HEK293 (cell line): Measurements from ENCODE around the gene TBC1D24.

Source experiments
- HOXD13 ChIP-seq: sonication (generic); formaldehyde crosslinking; IDR thresholded peaks from 2 replicates; pipeline ENCODE4 v1.8.0; 2022; ENCODE audit warnings: missing genetic modification reagents, borderline replicate concordance
- OSR2 ChIP-seq: fragments of 450-650 bp; formaldehyde crosslinking; IDR thresholded peaks from 2 replicates; pipeline ENCODE4 v1.5.1; 2016; ENCODE audit warnings: missing biosample characterization, missing genetic modification characterization
- PRDM1 ChIP-seq: fragments of 450-650 bp; formaldehyde crosslinking; IDR thresholded peaks from 2 replicates; pipeline ENCODE4; 2016; ENCODE audit warnings: missing biosample characterization, missing genetic modification characterization
- ZBTB17 ChIP-seq: fragments of 450-650 bp; formaldehyde crosslinking; IDR thresholded peaks from 2 replicates; pipeline ENCODE4 v1.5.1; 2016; ENCODE audit warnings: missing biosample characterization, missing genetic modification characterization
- ZBTB7A ChIP-seq: fragments of 450-650 bp; formaldehyde crosslinking; IDR thresholded peaks from 2 replicates; pipeline ENCODE4 v1.5.1; 2016; ENCODE audit warnings: low read depth, missing biosample characterization, missing genetic modification characterization
- ZNF175 ChIP-seq: fragments of 450-650 bp; formaldehyde crosslinking; IDR thresholded peaks from 2 replicates; pipeline ENCODE4 v1.5.1; 2016; ENCODE audit warnings: missing biosample characterization, missing genetic modification characterization
- ZNF202 ChIP-seq: fragments of 450-650 bp; formaldehyde crosslinking; IDR thresholded peaks from 2 replicates; pipeline ENCODE4 v1.5.1; 2016; ENCODE audit warnings: missing biosample characterization, missing genetic modification characterization, borderline replicate concordance
- ZNF221 ChIP-seq: fragments of 450-650 bp; formaldehyde crosslinking; IDR thresholded peaks from 2 replicates; pipeline ENCODE4 v1.5.1; 2017; ENCODE audit warnings: missing biosample characterization, missing genetic modification characterization, borderline replicate concordance
- ZNF24 ChIP-seq: fragments of 450-650 bp; formaldehyde crosslinking; IDR thresholded peaks from 2 replicates; pipeline ENCODE4 v1.5.1; 2016; ENCODE audit warnings: missing biosample characterization, missing genetic modification characterization
- ZNF248 ChIP-seq: fragments of 450-650 bp; formaldehyde crosslinking; IDR thresholded peaks from 2 replicates; pipeline ENCODE4 v1.5.1; 2017; ENCODE audit warnings: missing biosample characterization, missing genetic modification characterization
- ZNF311 ChIP-seq: fragments of 450-650 bp; formaldehyde crosslinking; IDR thresholded peaks from 2 replicates; pipeline ENCODE4 v1.5.1; 2017; ENCODE audit warnings: missing biosample characterization, missing genetic modification characterization, borderline replicate concordance
- ZNF341 ChIP-seq: fragments of 450-650 bp; formaldehyde crosslinking; IDR thresholded peaks from 2 replicates; pipeline ENCODE4; 2016; ENCODE audit warnings: low read depth, missing biosample characterization, missing genetic modification characterization
- ZNF433 ChIP-seq: fragments of 450-650 bp; formaldehyde crosslinking; IDR thresholded peaks from 2 replicates; pipeline ENCODE4 v1.5.1; 2016; ENCODE audit warnings: missing biosample characterization, missing genetic modification characterization, low read depth
- ZNF558 ChIP-seq: fragments of 450-650 bp; formaldehyde crosslinking; IDR thresholded peaks from 2 replicates; pipeline ENCODE4 v1.5.1; 2016; ENCODE audit warnings: missing biosample characterization, missing genetic modification characterization
- ZNF560 ChIP-seq: fragments of 450-650 bp; formaldehyde crosslinking; IDR thresholded peaks from 2 replicates; pipeline ENCODE4 v1.5.1; 2017; ENCODE audit warnings: missing biosample characterization, missing genetic modification characterization, borderline replicate concordance
- ZNF610 ChIP-seq: fragments of 450-650 bp; formaldehyde crosslinking; IDR thresholded peaks from 2 replicates; pipeline ENCODE4 v1.5.1; 2016; ENCODE audit warnings: missing biosample characterization, missing genetic modification characterization, borderline replicate concordance
- ZNF677 ChIP-seq: fragments of 450-650 bp; IDR thresholded peaks from 2 replicates; pipeline ENCODE4 v1.5.0; 2018; ENCODE audit warnings: missing biosample characterization, mild to moderate bottlenecking, missing genetic modification characterization, moderate library complexity
- ZNF830 ChIP-seq: fragments of 450-650 bp; IDR thresholded peaks from 2 replicates; pipeline ENCODE4 v1.5.0; 2018; ENCODE audit warnings: missing biosample characterization, missing genetic modification characterization, low read depth, mild to moderate bottlenecking, moderate library complexity
- TF ChIP-seq, protein P1 (sequence below): fragments of 450-650 bp; formaldehyde crosslinking; IDR thresholded peaks from 2 replicates; pipeline ENCODE4 v1.5.1; 2016; ENCODE audit warnings: missing biosample characterization, missing genetic modification characterization, borderline replicate concordance
- TF ChIP-seq, protein P2 (sequence below): fragments of 450-650 bp; formaldehyde crosslinking; IDR thresholded peaks from 2 replicates; pipeline ENCODE4 v1.5.1; 2016; ENCODE audit warnings: missing biosample characterization, missing genetic modification characterization, low read depth
- TF ChIP-seq, protein P3 (sequence below): fragments of 450-650 bp; formaldehyde crosslinking; IDR thresholded peaks from 2 replicates; pipeline ENCODE4 v1.5.1; 2016; ENCODE audit warnings: missing biosample characterization, missing genetic modification characterization
- TF ChIP-seq, protein P4 (sequence below): fragments of 450-650 bp; formaldehyde crosslinking; conservative IDR thresholded peaks from 2 replicates; pipeline ENCODE4 v1.5.1; 2016; ENCODE audit warnings: low read depth, missing biosample characterization, missing genetic modification characterization
- TF ChIP-seq, protein P5 (sequence below): fragments of 450-650 bp; formaldehyde crosslinking; IDR thresholded peaks from 2 replicates; pipeline ENCODE4 v1.5.1; 2017; ENCODE audit warnings: missing biosample characterization, missing genetic modification characterization

The TBC1D24 gene

DNA sequence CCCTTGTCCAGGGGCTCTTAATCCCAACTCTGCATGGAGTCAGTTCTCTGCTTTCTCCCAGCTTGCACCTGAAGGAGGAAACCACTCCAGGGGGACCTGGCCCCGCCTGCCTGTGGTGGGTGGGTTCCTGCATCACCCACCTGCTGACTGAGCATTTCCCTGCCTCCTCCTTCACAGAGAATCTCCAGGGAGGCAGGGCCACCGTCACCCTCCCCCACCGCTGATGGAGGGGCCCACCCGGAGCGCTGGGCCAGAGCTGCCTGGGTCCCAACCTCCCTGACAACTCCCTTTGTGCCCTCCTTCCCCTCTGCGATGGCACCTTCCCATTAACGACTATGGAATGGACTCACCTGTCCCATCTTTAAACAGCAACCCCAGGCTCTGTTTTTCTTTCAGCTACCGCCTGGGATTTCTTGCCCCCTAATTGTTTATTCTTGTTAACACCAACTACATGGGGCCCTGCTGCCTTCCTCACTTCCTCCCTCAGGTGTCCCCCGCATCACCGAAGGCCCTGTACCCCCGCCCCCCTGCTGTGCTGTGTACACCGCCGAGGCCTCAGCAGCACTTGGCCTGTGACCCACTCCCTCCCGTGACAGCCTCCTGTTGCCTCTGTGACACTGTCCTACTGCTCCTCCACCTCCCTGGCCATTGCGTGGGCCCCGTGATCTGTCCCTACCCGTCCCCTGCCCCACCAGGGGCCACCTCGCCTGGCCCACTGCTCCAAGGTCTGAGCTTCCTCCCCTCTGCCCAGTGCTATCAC, 15.9 kb upstream of the TBC1D24 start (continued):
- TF ChIP-seq, protein P1, sequence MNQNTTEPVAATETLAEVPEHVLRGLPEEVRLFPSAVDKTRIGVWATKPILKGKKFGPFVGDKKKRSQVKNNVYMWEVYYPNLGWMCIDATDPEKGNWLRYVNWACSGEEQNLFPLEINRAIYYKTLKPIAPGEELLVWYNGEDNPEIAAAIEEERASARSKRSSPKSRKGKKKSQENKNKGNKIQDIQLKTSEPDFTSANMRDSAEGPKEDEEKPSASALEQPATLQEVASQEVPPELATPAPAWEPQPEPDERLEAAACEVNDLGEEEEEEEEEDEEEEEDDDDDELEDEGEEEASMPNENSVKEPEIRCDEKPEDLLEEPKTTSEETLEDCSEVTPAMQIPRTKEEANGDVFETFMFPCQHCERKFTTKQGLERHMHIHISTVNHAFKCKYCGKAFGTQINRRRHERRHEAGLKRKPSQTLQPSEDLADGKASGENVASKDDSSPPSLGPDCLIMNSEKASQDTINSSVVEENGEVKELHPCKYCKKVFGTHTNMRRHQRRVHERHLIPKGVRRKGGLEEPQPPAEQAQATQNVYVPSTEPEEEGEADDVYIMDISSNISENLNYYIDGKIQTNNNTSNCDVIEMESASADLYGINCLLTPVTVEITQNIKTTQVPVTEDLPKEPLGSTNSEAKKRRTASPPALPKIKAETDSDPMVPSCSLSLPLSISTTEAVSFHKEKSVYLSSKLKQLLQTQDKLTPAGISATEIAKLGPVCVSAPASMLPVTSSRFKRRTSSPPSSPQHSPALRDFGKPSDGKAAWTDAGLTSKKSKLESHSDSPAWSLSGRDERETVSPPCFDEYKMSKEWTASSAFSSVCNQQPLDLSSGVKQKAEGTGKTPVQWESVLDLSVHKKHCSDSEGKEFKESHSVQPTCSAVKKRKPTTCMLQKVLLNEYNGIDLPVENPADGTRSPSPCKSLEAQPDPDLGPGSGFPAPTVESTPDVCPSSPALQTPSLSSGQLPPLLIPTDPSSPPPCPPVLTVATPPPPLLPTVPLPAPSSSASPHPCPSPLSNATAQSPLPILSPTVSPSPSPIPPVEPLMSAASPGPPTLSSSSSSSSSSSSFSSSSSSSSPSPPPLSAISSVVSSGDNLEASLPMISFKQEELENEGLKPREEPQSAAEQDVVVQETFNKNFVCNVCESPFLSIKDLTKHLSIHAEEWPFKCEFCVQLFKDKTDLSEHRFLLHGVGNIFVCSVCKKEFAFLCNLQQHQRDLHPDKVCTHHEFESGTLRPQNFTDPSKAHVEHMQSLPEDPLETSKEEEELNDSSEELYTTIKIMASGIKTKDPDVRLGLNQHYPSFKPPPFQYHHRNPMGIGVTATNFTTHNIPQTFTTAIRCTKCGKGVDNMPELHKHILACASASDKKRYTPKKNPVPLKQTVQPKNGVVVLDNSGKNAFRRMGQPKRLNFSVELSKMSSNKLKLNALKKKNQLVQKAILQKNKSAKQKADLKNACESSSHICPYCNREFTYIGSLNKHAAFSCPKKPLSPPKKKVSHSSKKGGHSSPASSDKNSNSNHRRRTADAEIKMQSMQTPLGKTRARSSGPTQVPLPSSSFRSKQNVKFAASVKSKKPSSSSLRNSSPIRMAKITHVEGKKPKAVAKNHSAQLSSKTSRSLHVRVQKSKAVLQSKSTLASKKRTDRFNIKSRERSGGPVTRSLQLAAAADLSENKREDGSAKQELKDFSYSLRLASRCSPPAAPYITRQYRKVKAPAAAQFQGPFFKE (tag by site-specific recombination), result no peak
- TF ChIP-seq ZNF610 (tag by site-specific recombination), result no peak
- TF ChIP-seq ZNF202 (tag by site-specific recombination), result no peak
- no peak for TF ChIP-seq ZNF558
- TF ChIP-seq ZNF175 (tag by site-specific recombination), result no peak
- TF ChIP-seq HOXD13 (CRISPR knock-in tag), result no peak
- TF ChIP-seq ZBTB7A (tag by site-specific recombination), result peak; percentile 19; the same call in 1 of the 2 replicates
- TF ChIP-seq ZNF560 (tag by site-specific recombination), result no peak
- TF ChIP-seq, protein P2, sequence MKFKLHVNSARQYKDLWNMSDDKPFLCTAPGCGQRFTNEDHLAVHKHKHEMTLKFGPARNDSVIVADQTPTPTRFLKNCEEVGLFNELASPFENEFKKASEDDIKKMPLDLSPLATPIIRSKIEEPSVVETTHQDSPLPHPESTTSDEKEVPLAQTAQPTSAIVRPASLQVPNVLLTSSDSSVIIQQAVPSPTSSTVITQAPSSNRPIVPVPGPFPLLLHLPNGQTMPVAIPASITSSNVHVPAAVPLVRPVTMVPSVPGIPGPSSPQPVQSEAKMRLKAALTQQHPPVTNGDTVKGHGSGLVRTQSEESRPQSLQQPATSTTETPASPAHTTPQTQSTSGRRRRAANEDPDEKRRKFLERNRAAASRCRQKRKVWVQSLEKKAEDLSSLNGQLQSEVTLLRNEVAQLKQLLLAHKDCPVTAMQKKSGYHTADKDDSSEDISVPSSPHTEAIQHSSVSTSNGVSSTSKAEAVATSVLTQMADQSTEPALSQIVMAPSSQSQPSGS (tag by site-specific recombination), result no peak
- TF ChIP-seq ZNF248 (tag by site-specific recombination), result no peak
- peak; percentile 23; the same call in 1 of the 2 replicates for TF ChIP-seq OSR2 (tag by site-specific recombination)
- TF ChIP-seq ZNF311 (tag by site-specific recombination), result no peak
- TF ChIP-seq, protein P3, sequence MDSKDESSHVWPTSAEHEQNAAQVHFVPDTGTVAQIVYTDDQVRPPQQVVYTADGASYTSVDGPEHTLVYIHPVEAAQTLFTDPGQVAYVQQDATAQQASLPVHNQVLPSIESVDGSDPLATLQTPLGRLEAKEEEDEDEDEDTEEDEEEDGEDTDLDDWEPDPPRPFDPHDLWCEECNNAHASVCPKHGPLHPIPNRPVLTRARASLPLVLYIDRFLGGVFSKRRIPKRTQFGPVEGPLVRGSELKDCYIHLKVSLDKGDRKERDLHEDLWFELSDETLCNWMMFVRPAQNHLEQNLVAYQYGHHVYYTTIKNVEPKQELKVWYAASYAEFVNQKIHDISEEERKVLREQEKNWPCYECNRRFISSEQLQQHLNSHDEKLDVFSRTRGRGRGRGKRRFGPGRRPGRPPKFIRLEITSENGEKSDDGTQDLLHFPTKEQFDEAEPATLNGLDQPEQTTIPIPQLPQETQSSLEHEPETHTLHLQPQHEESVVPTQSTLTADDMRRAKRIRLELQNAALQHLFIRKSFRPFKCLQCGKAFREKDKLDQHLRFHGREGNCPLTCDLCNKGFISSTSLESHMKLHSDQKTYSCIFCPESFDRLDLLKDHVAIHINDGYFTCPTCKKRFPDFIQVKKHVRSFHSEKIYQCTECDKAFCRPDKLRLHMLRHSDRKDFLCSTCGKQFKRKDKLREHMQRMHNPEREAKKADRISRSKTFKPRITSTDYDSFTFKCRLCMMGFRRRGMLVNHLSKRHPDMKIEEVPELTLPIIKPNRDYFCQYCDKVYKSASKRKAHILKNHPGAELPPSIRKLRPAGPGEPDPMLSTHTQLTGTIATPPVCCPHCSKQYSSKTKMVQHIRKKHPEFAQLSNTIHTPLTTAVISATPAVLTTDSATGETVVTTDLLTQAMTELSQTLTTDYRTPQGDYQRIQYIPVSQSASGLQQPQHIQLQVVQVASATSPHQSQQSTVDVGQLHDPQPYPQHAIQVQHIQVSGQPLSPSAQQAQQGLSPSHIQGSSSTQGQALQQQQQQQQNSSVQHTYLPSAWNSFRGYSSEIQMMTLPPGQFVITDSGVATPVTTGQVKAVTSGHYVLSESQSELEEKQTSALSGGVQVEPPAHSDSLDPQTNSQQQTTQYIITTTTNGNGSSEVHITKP, result peak; percentile 89
- TF ChIP-seq, protein P4, sequence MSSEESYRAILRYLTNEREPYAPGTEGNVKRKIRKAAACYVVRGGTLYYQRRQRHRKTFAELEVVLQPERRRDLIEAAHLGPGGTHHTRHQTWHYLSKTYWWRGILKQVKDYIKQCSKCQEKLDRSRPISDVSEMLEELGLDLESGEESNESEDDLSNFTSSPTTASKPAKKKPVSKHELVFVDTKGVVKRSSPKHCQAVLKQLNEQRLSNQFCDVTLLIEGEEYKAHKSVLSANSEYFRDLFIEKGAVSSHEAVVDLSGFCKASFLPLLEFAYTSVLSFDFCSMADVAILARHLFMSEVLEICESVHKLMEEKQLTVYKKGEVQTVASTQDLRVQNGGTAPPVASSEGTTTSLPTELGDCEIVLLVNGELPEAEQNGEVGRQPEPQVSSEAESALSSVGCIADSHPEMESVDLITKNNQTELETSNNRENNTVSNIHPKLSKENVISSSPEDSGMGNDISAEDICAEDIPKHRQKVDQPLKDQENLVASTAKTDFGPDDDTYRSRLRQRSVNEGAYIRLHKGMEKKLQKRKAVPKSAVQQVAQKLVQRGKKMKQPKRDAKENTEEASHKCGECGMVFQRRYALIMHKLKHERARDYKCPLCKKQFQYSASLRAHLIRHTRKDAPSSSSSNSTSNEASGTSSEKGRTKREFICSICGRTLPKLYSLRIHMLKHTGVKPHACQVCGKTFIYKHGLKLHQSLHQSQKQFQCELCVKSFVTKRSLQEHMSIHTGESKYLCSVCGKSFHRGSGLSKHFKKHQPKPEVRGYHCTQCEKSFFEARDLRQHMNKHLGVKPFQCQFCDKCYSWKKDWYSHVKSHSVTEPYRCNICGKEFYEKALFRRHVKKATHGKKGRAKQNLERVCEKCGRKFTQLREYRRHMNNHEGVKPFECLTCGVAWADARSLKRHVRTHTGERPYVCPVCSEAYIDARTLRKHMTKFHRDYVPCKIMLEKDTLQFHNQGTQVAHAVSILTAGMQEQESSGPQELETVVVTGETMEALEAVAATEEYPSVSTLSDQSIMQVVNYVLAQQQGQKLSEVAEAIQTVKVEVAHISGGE (tag by site-specific recombination), result no peak
- peak; percentile 66; the same call in 1 of the 2 replicates for TF ChIP-seq ZNF341 (tag by site-specific recombination)
- TF ChIP-seq ZNF677, result no peak
- TF ChIP-seq ZNF24 (tag by site-specific recombination), result no peak
- TF ChIP-seq ZBTB17 (tag by site-specific recombination), result no peak
- TF ChIP-seq ZNF221, result no peak
- no peak for TF ChIP-seq ZNF830
- TF ChIP-seq ZNF433 (tag by site-specific recombination), result no peak
- no peak for TF ChIP-seq PRDM1 (tag by site-specific recombination)
- TF ChIP-seq, protein P5, sequence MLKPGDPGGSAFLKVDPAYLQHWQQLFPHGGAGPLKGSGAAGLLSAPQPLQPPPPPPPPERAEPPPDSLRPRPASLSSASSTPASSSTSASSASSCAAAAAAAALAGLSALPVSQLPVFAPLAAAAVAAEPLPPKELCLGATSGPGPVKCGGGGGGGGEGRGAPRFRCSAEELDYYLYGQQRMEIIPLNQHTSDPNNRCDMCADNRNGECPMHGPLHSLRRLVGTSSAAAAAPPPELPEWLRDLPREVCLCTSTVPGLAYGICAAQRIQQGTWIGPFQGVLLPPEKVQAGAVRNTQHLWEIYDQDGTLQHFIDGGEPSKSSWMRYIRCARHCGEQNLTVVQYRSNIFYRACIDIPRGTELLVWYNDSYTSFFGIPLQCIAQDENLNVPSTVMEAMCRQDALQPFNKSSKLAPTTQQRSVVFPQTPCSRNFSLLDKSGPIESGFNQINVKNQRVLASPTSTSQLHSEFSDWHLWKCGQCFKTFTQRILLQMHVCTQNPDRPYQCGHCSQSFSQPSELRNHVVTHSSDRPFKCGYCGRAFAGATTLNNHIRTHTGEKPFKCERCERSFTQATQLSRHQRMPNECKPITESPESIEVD, result no peak
